Activated CD4-positive, alpha-beta T cell treated with anti-CD3 and anti-CD28 coated beads, Interleukin-2, Interleukin-4, amounts not matched to agents 100 ng/mL and 50 ng/mL, durations not matched to agents 16 hours and 8 hours (primary cell): ENCODE data around the gene SYNPR.

Experiments
- DNase-seq: peaks from one replicate; pipeline ENCODE4 v3.0.0-alpha.2; 2020; ENCODE audit warnings: low spot score

The SYNPR gene

GRCh38 chr3:63384382-63384781 lies 106.3 kb downstream of the SYNPR start:
- no peak for DNase-seq

GRCh38 chr3:63385629-63386028 lies 107.5 kb downstream of the SYNPR start:
- no peak for DNase-seq

- DNase-seq: no peak
Measured at GRCh38 chr3:63386568-63386967, 108.5 kb downstream of the SYNPR start.

DNA sequence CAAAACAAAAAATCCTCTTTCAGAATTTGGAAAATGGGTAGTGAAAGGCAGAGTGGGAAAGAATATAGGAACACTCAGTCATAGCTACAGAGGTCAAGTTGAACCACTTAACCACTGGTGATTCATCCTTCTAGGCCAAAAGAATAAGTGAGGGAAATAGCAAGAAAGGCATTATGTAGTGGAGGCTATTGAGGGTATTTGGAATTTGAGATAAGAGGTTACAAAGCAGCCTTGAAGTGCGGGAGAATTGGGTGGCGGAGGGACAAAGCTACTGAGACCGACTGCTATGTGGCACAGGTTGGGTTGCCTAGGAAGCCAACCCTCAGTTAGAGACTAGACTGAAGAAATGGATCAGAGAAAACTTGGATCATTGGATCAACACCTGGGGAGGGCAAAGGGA lies 109.5 kb downstream of the SYNPR start:
- no peak for DNase-seq

DNA sequence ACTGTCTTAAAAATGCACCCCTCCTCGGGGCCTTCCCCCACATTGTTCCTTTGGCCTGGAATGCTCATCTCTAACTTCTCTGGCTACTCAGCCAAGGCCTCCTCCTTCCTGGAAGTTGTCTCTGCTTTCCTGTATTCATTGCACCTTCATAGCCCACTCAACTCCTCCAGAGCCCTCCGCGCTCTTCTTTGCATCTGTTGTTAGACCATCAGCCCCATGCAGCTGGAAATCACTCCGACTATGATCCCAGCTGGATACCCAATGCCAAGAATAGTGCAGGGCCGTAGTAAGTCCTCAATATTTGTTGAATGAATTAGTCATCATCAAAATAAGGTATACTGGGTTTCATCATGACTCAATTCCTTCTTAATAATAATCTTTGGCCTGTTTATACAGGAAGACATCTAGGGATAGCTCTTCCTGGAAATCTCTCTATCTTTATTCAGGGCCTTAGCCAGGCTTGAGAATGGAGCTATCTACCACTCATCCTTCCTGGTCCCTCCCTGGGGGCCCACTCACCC lies 112.7 kb downstream of the SYNPR start:
- no peak for DNase-seq

- DNase-seq: no peak
Measured at GRCh38 chr3:63395960-63396359, 117.9 kb downstream of the SYNPR start.

DNA sequence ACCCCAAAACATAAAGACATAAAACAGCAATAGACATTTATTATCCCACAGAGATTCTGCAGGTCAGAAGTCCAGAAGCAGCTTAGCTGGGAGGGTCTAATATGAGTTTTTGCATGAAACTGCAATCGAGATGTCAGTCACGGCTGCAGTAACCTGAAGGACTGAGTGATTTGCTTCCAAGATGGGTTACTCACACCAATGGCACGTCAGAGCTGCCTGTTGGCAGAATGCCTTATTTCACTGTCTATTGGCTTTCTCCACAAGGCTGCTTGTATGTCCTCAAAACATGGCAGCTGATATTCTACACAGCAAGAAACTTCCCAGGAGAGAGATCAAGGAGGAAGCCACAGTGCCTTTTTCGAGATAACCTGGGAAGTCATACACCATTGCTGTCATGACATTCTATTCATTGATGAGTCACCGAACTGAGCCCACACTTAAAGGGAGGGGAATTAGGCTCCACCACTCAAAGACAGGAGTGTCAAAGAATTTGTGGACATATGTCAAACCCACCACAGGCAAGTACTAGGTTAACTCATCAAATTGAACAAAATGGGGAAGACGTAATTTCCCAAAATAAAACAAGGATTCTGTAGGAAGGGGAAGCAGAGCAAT lies 122.2 kb downstream of the SYNPR start:
- DNase-seq: no peak

DNA sequence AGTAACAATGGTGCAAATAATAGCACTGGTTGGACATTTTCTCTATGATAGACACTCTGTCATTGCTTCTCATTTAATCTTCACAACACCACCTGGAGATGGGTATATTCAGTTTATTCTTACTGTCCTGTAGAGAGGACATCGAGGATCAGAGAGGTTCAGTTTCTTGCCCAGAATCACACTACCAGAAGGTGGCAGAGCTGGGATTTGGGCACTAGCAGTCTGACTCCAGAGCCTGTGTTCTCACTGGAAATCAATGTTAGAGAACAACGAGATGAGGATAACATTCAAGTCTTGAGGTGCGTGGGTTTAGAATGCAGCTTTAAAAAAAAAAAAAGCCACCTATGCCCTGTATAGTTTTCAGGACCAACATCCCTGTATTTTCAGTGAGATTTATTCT lies 127.8 kb downstream of the SYNPR start:
- no peak for DNase-seq

DNA sequence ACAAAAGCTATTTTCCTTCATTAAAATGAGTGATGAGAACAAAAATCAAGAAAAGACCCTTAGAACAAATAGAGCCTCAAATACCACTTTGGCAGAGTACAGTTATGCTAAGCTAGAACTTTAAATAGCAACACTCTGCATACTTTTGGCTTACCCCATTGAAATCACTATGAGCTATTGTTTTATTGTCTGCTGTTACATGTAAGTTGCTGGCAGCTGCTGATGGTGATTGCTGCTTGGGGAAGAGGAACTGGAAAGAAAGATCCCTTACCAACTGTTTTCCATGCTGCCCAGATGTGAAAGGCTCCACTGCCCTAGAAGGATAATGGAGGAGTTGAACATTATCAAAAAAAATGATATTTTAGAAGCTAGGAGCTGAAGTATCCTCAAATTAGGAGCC lies 135.4 kb downstream of the SYNPR start:
- DNase-seq: no peak

- DNase-seq: no peak
Measured at GRCh38 chr3:63414607-63415006, 136.5 kb downstream of the SYNPR start.

- no peak for DNase-seq
Measured at GRCh38 chr3:63429905-63430304, 151.8 kb downstream of the SYNPR start.

DNA sequence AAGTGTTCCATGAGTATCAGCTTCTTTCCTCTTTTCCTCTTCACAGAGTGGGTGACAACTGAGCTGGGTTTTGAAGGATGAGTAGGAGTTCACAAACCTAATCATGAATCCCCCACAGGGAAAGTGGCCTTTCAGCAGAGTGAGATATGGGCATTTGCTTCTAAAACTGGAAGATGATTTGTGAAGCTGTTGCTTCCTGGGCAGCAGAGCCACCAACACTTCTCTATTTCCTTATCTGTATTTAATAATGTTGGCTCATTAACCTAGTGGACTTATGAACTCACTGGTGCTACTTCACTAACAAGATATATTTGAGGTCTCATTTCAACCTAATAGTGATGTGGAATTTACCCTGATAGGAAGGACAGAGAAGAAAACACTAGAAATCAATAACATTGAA lies 152.8 kb downstream of the SYNPR start:
- no peak for DNase-seq

GRCh38 chr3:63437858-63438257 lies 159.8 kb downstream of the SYNPR start:
- no peak for DNase-seq

- no peak for DNase-seq
Measured at GRCh38 chr3:63438826-63439371, 160.8 kb downstream of the SYNPR start.

- DNase-seq: no peak
Measured at GRCh38 chr3:63441262-63441661, 163.2 kb downstream of the SYNPR start.

DNA sequence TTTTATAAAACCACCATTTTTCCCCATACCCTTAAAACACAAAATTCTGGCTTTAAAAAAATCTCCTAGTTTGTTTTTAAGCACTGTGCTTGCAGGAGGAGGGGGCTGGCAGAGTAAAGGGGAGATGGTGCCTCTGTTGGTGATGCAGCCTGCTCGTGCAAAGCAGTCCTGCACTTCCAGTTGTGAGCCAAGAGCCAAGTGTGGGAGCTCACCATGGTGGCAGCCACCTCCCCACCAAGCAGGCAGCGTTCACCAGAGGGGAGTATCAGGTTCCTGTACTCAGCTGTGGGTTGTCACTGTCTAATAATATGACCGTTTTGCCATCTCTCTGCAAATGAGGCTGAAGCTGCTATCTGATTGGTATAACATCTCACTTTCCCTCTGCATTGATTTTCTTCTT lies 164.8 kb downstream of the SYNPR start:
- no peak for DNase-seq

GRCh38 chr3:63450023-63450422 lies 171.9 kb downstream of the SYNPR start:
- no peak for DNase-seq

DNA sequence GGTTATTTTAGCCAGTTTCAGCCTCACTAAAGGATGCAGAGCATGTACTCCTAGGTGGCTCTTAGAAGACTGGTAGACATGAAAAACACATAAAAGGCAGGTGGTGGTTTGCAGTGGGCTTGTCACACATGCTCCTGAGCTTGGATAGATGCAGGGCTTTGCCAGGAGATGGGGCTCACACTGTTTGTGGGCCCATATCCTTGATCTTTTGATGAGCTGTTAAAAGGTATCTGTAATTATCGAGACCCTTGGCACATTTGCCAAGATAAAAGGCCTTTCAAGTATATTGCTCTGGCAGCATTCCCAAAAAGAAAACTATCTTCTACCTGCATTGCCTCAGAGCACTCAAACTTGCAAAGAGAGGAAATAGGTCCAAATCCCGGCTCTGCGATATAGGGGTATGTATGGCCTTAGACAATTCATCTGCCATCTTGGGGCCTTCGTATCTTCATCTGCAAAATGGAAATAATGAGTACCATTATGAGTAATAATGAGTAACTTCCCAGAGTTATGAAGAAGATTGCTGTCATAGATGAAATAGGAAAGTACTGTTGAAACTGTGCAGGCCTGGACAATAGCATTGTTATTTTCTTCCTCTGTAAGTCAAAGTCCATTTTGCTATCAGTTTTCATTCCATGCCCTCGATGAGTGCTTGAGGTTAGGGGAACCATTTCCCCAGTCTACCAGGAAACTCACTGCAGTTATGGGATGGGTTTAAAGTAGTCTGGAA lies 172.7 kb downstream of the SYNPR start:
- no peak for DNase-seq

- DNase-seq: no peak
Measured at GRCh38 chr3:63456901-63457300, 178.8 kb downstream of the SYNPR start.

DNA sequence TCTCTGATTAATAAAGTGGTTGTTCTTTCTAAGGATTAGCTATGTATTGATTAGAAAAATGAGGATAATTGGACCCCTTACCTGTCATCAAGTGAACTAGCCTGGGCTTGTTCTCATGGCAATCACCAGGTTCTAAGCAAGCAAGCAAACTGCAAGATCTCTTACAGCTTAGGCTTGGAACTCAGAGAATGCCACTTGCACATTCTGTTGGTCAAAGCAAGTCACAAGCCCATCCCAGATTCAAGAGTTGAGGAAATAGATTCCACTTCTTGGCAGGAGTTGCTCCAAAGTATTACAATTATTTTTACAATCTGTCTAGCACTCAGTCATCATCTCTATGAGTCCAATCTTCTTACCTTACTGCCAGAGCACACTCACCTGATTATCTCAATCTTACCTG lies 180.3 kb downstream of the SYNPR start:
- DNase-seq: no peak

- DNase-seq: no peak
Measured at GRCh38 chr3:63462732-63463131, 184.6 kb downstream of the SYNPR start.

DNA sequence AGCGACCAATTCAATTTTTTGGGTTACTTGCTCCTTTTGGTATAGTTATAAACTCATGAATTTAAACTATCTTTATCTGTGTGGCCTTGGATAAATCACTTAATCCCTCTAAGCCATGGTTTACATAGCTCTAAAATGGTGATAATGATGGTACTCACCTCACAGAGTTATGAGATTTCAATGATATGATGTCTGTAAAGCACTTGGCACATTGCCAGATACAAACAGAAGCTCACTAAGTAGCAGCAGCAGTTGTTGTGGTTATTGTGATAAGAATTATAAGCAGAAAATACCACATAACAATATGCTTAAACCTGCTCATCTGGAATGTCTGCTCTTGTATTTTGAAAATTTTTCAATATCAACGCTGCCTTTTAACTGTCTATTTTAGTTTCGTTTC lies 189.3 kb downstream of the SYNPR start:
- no peak for DNase-seq

- DNase-seq: no peak
Measured at GRCh38 chr3:63470745-63471144, 192.6 kb downstream of the SYNPR start.

DNA sequence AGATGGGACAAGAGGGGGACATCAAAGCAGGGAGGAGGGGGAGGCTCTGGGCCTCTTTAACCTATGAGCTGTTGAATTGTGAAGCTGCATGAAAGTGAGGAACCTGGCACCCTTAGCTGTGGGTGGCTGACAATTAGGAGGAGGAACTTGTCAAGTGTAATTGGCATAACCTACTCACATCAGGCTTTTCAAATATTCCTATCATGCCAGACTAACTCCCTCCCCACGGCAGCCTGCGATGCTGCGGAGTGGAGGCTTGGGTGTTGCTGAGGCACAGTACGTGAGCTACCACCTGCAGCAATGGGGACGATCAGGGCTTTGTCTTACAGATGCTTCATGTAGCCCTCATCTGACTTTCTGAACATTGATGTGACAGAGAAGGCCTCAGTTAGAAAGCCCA lies 193.7 kb downstream of the SYNPR start:
- no peak for DNase-seq
